GM21576 (cell line): Measurements from ENCODE around the gene ARL10.

ENCODE experiments used
- ATAC-seq: cut with Tn5 transposase; IDR thresholded peaks from one replicate; pipeline ENCODE4 v1.9.1; 2021; ENCODE audit warnings: mild to moderate bottlenecking, moderate library complexity; ENCODE audit not compliant: unreplicated experiment

The ARL10 gene

DNA sequence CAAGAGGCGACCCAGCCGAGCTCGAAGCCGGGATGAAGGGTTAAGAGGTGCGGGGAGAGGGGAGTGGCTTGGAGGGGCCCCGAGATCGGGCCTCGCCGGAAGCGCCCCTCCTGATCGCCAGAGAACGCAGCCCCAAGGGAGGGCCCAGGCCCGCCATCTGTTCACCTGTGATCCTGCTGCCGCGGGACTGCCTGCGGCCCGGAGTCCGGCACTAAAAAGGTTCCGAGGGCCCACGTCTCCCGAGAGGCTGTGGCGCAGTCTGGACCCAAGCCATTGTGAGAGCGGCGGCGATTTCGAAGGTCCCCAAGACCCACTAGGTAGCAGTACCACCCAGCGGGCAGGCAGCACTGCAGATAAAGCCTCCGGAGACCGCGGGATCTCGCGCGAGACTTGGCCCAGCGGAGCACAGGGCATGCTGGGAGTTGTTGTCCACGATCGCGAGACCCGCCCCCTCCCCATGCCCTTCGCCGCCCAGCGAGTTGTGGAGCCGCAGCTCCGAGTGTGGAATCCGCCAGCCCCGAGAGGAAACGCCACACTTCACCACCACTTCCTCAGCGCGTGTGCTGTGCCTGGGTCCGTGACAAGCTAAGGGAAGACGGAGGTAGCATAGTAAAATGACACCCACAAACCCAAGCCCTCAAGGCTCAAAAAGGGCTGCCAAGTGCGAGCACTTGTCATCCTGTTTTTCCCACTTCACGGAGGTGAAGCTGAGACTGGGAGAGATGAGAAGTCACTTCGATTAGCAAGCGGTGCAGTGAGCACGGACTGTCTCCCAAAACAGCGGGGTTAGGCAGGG lies 3.7 kb upstream of the ARL10 start, which contains the start of gene KIAA1191:
TSS of gene KIAA1191 (minus strand) at position 328 of the 796 bp plus-strand sequence. CDS start 2,256 bp downstream, outside the sequence.
- ATAC-seq = peak; percentile 83

DNA sequence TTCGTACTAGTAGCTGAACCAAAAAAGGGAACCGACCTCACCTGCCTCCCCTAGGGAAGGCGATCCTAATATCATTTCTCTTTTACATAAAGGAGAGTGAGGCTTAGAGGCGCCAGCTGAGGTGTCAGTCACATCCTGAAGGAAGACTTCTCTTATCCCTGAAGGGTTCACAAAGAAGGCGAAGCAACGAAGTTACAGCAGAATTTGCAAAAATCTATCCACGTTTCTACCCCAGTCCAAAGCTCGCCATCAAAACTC lies 3.1 kb upstream of the ARL10 start:
- ATAC-seq = peak; percentile 16

DNA sequence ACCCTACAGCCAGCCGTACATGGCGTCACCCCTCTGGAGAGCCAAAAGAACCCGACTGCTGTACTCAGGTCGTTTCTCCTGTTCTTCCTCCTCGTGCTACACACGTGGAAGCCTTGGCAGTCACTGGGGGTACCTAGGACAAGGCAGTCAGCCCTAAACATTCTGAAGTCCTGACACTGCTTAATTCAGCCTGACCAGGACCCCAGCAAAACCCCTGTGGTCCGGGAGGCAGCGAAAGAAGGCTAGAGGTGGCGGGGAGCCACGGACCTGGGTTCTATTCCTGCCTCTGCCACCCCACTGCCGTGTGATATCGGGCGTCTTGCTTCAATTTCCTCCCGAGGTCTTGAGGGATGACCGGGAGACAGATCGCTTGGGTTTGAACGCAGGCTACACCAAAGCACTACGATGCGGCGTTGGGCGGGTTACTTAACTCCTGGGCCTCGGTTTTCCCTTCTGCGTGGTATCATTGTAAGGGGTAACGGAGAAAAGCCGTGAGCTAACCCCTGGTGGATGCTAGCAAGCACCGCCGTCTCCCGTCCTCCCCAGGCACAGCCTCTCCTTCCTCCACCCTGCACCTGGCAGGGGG lies 429 bp upstream of the ARL10 start:
- no peak for ATAC-seq

DNA sequence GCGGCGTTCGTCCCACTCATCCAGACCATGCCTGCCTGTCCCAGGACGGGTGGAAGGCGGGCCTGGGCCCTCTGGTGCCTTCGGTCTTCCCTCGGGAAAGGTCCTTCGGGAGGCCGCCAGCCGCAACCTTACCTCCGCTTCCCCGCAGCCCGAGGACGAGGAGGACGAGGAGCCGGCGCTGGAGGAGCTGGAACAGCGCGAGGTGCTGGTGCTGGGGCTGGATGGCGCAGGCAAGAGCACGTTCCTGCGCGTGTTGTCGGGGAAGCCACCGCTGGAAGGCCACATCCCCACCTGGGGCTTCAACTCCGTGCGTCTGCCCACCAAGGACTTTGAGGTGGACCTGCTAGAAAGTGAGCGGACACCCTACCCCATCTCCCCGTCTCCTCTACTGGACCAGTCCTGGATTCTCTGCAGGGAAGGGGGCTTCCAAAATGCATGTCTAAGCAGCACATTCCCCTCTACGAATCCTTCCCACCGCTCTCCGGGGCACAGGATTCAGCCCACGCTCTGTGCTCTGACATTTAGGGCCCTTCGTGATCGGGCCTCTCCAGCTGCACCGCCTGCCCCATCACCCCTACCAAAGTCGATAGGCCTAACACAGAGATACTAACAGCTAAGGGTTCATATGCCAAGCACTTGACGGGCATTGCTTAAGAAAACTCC lies 1.1 kb downstream of the ARL10 start:
- no peak for ATAC-seq

DNA sequence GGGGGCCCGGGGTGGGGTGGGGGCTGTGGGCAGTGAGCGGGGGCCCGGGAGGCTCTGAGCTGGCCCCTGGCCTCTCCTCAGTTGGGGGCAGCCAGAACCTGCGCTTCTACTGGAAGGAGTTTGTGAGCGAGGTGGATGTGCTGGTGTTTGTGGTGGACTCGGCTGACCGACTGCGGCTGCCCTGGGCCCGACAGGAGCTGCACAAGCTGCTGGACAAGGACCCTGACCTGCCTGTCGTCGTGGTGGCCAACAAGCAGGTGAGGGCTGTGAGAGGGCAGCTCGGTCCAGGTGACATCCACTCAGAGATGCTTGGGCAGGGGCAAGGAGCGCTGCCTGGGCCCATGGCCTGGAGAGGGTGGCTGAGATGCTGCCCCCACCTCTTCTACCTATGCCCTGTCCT lies 3.4 kb downstream of the ARL10 start:
- no peak for ATAC-seq

DNA sequence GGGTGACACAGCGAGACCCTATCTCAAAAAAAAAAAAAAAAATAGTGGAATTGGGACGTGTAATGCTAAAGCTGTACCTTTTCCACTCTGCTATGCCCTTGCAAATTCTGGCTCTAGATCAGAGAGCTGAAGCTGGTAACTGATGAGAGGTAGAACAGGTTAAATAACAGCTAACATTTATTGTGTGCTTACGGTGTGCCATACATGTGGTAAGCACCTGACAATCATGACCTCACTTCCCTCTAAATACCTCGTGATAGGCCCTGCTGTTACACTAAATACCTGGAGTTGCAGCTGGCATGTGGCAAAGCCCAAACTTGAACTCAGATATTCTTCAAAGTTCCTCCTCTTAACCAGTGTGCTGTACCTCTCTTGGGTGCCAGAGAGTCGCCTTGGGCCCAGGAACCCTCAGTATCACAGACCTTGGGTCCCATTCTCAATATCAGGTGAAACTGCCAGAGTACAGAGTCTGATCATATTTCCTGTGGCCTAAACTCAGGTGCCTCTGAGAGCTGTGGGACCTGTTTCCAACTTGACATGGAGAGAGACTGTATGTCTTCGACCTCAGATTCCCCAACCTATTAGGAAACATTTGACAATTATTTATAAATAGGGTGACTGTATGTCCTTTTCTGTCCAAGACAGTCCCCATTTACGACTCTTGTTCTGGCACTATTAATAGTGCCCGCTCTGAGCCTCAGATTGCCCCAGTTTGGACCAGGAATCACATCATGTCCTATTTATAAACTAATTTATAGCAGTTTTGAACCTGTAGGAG lies 4.8 kb downstream of the ARL10 start:
- no peak for ATAC-seq

DNA sequence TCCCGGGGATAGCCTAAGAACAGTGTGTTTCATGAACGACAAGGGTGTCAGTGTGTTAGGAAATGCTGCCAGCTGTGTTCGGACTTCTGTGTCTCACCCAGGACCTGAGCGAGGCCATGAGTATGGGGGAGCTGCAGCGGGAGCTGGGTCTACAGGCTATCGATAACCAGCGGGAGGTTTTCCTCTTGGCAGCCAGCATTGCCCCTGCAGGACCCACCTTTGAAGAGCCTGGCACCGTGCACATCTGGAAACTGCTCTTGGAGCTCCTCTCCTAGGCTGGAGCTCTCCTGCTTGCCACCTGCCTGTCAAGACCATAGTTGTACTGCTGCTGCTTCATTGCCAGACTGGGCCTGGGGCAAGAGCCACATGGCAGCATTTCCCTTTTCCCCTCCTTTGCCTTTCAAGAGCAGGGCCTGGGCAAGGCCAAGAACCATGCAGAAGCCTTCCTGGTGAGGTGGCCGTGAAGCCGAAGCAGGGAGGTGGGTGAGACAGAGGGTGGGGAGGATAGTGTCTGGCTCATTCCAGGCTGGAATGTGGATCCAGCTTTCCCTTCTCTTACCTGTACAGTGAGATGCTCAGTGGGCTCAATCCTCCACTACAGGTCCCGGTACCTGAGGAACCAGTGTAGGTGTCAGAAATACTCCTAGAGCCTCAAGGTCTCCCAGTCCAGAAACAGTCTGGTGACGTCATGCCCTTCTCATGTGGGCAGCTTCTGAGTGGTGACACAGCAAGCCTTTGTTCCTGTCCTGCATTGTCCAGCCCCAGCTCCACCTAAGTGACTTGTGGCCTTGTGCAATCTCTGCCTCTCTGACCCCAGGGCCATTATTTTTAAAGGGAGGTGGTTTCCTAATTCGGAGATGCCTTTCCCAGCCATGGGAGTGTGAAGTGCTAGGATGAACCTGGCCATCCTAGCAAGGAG lies 6.6 kb downstream of the ARL10 start:
- ATAC-seq = no peak

DNA sequence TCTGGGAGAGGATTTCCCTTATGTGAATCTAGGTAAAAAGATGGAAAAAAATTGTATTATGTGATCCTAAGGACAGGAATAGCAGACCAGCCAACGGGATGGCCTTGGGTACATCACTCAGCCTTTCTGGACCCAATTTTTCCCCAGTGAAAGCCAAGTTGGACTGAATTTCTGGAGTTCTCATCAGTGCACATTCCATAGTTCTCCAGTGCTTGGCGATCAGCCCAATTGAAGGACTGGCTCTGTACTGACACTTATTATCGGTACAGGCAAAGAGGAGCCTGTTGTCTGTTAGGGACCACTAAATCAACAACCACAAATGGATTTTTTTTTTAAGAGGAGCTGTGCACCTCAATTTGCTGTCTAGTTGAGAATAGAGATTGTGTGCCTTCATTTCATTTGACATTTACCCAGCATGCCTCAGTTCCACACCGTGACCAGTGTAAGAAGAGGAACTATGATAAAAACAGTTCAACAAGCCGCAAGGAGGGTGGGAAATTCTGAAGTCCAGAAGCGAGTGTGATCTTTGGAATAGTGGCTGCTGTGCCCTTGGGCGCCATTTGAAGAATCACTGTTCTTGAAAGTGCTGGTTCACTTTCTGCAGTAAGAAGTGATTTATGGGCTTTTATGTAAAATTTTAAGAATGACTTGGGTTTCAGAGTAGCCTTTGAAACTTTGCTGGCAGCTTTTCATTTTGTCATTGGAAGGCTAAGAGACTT lies 8.0 kb downstream of the ARL10 start:
- ATAC-seq = no peak

DNA sequence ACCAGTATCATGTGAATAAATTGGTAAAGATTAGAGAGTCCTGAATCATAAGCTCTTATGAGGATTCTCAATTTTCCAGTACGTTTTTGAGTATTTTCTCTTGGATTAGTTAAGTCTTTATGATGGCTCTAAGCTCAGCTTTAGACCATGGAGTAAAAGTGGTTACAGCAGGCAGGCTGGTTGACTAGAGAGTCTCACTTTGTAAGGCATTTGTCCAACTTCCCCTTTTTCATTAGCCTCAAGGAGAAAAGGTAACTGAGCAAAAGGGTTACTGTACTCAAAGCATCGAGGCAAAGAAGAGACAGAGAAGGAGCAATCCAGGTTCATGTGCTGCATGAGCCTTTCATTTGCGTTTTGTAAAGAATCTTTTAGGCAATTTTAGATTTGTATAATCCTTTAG lies 14.6 kb downstream of the ARL10 start:
- no peak for ATAC-seq

DNA sequence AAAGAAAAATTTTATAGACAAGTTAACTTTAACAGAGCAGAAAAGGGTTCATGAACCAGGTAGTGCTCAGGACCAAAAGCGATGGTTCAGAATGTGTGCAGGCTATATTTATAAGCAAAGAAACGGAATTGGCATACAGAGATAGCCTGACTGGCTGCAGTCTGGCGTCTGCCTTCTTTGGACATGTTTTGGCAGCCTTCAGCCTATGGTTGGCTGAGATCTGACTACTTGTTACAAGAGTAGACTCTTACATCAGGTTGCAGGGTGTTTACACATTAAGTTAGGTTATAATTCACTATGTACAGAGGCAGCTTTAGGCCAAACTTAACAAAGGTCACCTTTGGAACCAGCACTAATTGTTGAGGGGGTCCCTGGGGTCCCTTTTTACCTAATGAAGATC lies 16.1 kb downstream of the ARL10 start:
- ATAC-seq = no peak

DNA sequence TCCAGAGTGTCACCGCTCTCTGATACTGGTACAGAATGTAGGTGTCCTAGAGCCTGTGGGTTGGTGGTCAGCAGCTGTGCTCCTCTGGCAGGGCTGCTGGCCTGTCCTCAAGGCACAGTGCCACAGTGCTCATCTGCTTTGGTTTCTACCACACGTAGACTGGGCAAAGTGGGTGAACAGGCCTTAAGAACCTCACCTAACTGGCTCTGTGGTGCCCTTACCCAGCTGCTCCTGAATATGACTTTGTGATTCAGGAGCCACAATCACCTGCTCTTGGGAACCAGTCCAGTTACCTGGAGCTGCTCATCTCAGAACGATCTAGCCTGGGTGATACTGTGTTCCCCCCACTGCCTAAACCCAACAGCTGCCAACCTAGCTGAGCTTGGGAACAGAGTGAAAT lies 16.7 kb downstream of the ARL10 start:
- no peak for ATAC-seq

DNA sequence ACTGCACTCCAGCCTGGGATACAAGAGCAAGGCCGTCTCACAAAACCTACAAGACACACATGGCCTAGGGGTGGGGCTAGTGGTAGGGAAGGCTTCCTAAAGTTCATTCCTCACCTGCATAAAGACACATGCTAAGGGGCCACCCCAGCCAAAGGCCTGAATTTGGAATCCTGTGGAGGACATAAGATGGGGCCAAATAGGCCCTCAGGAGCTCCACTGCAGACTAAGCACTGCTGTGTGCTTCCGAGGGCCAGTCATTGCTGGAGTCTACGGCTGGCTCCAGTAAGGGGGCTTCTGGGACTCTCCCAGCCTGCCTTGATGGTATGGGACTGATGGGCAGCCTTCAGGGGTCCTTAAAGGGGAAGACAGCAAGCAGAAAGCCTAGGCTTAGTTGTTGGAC lies 17.4 kb downstream of the ARL10 start:
- ATAC-seq = no peak

DNA sequence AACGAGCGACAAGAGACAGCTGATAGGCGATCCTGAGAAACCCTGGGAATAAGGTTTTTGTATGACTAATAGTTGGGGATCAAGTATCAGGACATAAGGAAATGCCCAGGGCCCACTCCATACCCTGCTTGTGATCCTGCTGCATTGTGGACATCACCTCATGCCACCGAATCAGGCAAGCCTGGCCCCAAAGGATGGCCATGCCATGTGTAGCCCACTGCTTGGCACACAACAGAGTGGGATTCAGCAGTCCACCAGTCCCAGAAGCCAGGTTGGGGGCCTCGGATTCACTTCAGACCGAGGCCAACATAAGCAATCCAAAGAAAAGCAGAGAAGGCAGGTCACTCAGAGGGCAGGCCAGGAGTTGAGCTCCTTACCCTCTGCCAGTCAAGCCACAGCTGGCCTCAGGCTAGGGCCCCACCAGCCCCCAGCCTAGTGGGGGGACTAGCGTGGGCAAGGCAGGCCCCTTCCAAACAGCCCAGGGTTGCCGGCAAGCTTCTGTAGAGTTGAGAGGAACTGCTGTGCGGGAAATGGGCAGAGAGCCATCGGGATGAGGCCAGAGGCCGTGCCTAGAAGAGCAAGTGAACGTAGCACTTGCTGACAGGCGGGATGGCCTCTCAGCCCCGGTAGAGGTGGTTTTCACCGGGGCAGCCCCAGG lies 18.1 kb downstream of the ARL10 start:
- no peak for ATAC-seq

DNA sequence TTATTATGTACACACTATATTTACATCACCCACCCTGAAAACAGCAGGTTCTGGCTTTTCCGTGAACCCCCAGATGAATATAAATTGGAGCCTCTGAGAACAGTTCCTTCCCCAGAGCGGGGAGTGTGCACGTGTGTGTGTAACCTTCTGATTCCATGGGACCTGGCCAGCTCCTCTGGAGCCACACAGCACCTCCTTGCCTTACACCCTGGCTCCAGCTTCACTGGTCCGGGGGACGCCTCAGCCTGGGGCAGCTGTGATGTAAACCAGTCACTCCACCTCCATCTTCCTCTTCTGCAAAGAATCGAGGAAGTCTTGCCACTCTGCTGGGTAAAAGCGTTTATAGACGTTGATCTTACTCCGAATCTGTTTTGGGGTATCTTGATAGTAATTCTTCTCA lies 18.7 kb downstream of the ARL10 start:
- ATAC-seq = no peak

DNA sequence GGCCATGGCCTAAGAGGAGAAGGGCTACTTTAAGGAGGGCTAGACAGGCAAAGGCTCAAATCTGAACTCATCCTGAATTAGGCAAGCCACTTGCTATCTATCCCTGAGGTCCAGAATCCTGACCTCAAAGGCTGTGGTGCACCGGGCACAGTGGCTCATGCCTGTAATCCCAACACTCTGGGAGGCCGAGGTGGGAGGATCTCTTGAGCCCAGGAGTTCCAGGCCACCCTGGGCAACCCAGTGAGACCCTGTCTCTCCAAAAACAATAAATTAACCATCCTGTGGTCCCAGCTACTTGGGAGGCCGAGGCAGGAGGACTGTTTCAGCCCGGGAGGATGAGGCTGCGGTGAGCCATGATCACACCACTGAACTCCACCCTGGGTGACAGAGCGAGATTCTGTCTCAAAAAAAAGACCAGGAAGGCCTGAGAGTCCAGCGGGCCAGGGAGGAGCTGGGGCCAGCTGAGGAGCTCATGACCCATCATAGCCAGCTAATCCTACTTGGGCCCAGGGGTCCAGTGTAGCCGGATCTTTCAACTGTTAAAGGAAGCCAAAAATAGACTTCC lies 19.2 kb downstream of the ARL10 start:
- ATAC-seq = no peak

DNA sequence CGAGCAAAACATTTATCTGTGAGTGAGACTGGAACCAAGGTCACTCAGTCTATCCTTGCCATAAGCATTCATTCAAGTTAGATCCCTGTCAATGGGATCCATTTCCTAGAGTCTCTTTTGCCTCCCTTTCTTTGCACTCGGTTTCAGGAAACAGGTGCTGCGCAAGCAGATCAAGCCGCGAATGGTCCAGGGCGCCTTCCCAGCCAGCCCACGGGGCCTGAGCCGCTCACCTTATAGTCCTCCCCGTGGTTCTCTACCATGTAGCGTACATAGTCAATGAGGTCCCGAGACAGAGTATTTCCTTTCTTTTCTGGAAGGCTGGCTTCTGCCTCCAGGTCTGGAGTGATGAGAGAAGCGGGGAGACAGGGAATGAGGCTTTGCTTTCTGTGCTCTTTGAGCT lies 19.7 kb downstream of the ARL10 start:
- ATAC-seq = no peak

DNA sequence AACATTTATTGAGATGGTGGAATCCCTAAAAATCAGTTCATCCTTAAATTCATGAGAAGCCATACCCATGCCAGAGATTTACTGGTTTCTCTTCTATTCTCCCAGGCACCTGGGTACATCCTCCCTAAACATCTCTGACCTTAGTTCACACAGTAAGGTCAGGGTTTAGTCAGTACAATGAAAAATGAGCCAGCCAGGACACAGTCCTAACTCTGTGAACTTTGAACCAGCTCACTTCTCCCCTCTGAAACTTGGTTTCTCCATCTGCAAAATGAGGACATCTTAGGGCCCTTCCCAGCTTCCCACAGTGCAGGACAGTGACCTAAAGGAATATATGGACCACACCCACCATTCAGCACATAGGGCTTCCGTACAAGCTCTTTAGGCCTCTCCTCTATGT lies 21.2 kb downstream of the ARL10 start:
- ATAC-seq = no peak

DNA sequence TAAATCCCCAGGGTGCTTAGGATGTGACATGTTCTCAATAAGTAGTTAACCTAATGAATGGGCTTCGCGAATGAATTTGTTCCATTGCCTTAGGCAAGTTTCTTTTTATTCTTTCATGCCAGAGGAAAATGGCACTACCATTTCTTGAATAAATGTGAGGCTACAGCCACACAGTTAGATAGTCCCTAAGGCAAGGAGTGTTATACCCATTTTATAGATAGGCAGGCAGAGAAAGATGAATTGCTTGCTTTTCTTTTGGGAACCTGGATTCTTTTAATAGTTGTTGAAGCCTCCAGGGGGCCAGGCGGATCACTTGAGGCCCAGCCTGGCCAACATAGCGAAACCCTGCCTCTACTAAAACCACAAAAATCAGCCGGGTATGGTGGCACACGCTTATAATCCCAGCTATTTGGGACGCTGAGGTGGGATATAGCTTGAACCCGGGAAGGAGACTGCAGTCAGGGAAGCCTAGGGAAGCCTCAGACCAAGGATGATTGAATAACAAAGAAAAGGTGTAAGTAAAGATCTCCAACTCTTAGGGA lies 22.2 kb downstream of the ARL10 start:
- no peak for ATAC-seq

DNA sequence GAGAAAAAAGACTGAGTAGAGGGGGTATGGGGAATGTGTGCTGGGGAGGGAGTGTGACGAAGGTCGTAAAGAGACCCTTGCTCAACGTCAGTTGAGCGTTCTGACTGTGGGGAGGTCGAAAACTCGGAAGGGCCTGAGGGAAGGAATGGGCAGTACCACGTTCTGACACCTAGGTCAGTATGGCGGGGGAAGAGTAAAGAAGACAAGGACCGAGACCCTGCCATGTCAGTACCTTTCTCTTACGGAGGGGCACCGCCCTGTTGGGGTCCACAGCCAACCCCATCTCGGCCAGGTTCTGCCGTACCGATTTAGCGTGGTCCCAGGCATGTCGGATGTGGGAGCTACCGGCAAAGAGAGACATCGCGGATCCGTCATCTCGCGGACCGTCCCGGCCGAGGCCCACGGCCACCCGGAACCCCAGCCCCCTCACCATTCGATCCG lies 22.7 kb downstream of the ARL10 start:
- no peak for ATAC-seq
